PC-3 (cell line): ENCODE results near the gene DBNDD1.

Experiments used
- CTCF ChIP-seq: fragments of 300-600 bp; sonication (generic); conservative IDR thresholded peaks from 2 replicates; pipeline ENCODE4 v1.5.1; 2017; ENCODE audit warnings: antibody characterized with exemption, low read depth, mild to moderate bottlenecking, low read length
- EZH2 ChIP-seq: fragments of 300-600 bp; sonication (generic); IDR thresholded peaks from one replicate; pipeline ENCODE4 v1.6.1; 2017; ENCODE audit warnings: antibody characterized with exemption, mild to moderate bottlenecking, low read length; ENCODE audit not compliant: unreplicated experiment
- EZH2phosphoT487 ChIP-seq: fragments of 300-600 bp; sonication (generic); IDR thresholded peaks from 2 replicates; pipeline ENCODE4 v1.6.1; 2018; ENCODE audit warnings: mild to moderate bottlenecking, antibody characterized with exemption, low read length, borderline replicate concordance

GRCh38 chr16:89958068-89958467 is 61.2 kb downstream of the DBNDD1 start:
- TF ChIP-seq CTCF (no peak), EZH2 (no peak), EZH2phosphoT487 (no peak)
